Activated T-cell treated with anti-CD3 and anti-CD28 coated beads for 24 hours (primary cell): Measurements from ENCODE around the gene SON.
"Not testable (repeated sequence)": the region's sequence is repeated elsewhere in the genome, so short reads cannot be mapped to it uniquely, and the experiment has no call there.

Experiments used
- DNase-seq: peaks from one replicate; pipeline ENCODE4 v3.0.0-alpha.2; 2020; ENCODE audit warnings: low read depth

The SON gene

DNA sequence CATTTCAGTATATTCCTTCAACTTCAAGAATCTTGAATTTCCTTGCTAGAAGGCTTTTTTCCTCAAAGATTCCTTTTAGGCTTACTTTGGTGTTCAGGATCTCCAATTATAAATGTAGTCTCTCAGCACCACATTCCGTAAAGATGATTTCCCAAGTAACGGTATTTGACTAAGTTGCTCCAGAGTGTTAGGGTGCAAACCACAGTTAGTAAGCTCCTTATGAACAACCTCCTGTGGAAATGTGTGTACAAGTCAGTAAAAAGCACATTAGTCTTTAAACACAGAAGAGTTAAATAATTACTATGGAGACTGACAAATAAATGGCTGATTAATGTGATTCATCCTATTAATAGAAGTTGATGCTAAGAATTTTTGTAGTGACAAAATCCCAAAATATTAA lies 35.4 kb downstream of the SON start:
- DNase-seq = no peak

DNA sequence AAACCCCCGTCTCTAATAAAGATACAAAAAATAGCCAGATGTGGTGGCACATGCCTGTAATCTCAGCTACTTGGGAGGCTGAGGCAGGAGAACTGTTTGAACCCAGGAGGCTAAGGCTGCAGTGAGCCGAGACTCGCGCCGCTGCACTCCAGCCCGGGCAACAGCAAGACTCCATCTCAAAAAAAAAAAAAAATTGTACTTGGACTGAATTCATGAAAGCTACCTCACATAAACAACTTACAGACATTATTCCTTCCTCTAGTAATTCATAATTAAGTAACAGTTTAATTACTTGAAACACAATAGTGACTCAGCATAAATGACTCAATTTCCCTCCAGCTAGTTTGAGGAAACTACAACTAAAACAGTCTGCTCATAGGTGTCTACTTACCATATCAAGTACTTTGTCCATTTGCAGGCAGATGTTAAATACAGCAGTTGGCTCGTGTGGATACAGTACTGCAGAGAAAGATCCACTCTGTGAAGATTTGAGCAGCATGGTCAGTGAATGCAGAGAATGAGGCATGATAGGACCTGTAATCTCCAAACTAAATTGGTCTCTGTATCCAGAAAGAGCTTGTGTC lies 36.2 kb downstream of the SON start:
- no peak for DNase-seq

DNA sequence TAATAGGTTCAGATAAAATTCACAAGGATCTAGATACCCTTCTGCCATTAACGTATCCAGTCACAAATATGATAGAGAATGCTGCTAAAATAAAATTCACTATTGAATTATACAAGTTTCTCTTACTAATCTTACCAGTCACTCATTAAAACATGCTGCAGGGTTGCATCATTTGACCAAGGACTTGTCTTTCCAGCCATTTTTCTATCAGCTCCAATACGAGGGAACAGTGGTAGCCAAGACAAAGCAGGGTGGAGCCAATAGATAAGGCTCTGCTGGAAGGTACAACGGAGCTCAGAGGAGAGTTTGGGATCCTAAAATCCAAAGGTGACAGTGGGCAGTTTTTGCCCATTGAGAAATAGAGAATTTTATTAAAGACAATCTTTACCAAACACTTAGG lies 41.6 kb downstream of the SON start:
- DNase-seq = no peak

- DNase-seq = no peak
Observed at GRCh38 chr21:33586927-33587326, 44.1 kb downstream of the SON start.

- DNase-seq = peak; percentile 18
Observed at GRCh38 chr21:33587792-33588484, 45.1 kb downstream of the SON start.

DNA sequence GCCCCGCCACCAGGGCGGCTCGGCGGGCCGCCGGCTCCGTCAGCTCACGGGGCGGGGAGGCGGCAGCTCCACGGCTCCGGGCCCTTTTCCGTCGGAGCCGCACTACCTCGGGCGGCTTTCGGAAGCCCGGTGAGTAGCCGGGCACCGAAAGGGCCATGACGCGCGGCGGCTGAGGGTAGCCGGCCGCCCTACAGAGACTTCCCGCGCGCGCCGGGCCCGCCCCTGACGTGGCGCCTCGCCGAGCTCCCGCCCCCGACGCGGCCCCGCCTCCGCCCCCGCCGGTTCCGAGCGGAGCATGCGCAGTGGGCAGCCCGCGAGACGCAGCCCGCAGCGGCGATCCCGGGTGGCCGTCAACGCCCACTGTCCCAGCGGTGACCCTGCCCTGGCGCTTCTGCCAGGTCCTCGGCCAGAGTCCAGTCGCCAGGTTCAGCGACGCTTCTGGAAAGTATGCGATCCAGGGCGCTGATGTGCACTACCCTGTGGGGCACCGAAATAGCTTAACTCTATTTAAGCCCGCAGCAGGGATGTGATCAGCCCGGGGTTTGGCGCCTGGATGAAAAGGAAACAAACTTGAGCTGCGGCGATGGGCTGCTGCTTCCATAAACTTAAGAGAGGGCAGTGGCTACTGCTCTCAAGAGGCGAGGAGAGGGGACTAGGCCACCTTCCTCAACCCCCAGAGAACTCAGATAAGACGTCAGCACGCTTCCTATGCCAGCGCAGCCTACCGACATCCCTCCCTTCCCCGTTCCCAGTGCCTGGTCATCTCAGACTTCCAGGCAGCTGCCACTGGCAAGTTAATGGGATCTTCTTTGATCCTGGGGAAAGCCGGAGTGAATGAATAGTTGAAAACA lies 45.9 kb downstream of the SON start, which contains the start of gene DONSON:
DONSON (minus strand) TSS at position 200 of the 851 bp plus-strand sequence; CDS start at position 157, 43 bp downstream.
- DNase-seq = peak; percentile 82

DNA sequence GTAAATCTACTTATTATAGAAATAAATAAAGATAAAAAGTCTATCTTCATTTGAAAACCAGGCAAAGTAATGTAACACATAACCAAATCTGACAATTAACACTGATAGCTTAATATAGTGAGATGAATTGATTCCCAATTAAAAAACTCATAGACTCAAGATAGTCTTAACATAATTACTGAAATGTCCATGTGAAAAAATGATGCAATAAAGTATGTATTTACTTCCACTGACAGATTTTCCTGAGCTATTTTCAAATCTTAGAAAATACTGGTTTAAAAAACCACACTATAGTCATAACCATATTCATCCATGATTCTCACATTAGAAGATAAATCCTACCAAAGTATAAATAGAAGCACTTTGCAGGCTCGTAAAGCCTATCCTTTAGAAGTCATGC lies 55.2 kb downstream of the SON start:
- DNase-seq = no peak

- no peak for DNase-seq
Observed at GRCh38 chr21:33608559-33608958, 65.7 kb downstream of the SON start.

DNA sequence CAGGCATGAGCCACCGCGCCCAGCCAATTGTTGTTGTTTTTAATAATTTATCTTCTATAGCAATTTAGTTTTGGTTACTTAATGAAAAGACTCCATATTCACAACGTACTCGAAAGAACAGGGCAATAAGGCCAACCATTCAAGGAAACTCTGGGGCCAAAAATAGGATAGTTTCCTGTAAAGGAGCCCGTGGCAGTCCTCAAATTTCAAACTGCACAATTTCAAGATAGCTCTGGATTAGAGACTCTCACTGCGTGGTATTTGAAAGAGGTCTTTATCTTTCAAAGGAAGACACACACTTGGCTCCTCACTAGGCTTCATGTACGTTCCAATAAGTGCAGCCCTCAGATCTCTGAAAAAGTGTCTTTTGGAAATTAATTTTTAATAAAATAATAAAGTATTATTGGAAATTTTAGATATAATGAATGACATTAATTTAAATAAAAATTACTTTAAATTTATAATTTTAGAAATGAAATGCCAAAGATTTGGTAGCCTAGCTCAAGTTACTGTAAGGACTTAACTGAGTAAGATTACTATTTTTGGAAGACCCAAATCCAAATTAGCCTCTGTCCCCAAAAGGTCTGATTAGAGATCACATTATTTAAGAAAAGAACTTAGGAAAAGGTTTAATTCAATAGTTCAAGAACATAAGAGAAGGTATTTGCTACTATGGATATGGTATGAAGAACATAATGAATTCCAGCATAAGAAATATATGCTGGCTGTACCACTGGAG lies 68.3 kb downstream of the SON start:
- DNase-seq = no peak

DNA sequence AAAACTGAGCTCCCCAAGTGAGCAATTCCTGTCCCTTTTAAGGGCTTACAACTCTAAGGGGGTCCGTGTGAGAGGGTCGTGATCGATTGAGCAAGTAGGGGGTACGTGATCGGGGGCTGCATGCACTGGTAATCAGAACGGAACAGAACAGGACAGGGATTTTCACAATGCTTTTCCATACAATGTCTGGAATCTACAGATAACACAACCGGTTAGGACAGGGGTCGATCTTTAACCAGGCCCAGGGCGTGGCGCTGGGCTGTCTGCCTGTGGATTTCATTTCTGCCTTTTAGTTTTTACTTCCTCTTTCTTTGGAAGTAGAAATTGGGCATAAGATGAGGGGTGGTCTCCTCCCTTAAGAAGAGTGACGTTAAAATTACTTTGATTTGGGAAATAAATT lies 74.7 kb downstream of the SON start:
- not testable (repeated sequence) for DNase-seq

DNA sequence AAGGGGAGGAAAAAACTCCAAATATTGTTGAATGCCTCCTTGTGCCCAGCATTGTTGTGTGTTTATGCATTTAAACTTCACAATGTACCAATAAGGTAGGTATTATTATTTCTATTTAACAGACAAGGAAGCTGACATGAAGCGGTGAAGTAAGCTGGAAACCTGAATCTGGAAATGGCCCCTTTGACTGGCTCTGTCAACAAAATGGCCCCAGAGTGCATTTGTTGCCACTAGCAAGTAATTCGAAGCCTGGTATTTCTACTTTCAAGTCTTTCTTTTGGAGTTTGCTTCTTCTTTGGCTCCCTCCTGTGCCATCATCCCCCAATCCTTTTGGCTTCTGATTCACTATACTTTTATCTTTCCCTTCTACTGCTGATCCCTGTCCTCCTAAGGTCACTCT lies 75.6 kb downstream of the SON start:
- no peak for DNase-seq

DNA sequence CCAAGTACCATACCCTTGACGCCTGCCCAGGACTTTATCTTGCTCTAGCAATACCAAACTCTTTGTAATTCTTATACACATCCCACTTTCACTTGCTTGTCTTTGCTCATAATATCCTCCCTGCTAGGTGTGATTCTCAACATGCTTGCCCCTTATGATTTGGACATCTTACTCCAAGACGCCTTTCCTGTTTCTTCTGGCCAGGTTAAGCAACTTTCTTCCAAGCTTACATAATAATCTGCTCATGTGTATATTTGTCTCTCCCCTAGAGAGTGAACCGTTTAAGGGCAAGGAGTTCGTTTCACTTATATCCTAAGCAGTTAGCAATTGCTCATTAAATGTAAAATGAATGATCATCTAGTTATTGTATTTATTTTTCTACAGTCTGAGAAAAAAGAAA lies 76.9 kb downstream of the SON start:
- no peak for DNase-seq

DNA sequence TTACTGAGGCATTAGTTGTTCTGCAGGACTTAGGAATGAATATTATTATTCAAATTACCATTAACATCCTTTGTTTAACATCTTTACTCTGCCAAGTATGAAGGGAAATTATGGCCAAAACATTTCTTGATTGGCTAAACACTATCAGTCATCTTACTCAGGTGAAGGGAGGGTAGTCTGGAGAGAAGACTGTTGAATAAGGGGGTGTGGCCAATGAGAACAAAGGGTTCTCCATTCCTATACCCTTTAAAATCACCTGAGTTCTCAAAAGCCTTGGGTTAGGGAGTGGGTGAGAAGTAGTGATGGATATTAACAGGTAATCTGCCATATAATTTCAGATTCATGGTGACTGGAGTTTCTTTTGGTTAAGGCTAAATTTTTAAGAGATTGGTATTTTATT lies 79.4 kb downstream of the SON start:
- DNase-seq = no peak

GRCh38 chr21:33626151-33626550 lies 83.3 kb downstream of the SON start:
- not testable (repeated sequence) for DNase-seq
